Kidney (tissue), 14 donors: ENCODE measurements around the gene KIF1C. TPM values are rescaled to one million over a fixed set of nuclear protein-coding genes. Genes with fewer than 3 reads are reported as not detected.

Experiments
- DNase-seq, 5 donors: peaks; one replicate each; pipeline ENCODE4 v3.0.0-alpha.2; 2013 to 2020
- FAIRE-seq: peaks from 2 replicates; lab custom pipeline; 2012; peaks lifted over from hg19 to GRCh38; lab: Jason Lieb, UNC
- H3K27ac ChIP-seq, 2 donors: one replicate each; pipeline ENCODE4 v1.7.0; 2013; ENCODE audit warnings: low read depth in 2 of 2, low read length in 2 of 2, inconsistent platforms in 1 of 2
- H3K27me3 ChIP-seq: one replicate; pipeline ENCODE4 v1.7.1; 2013; ENCODE audit warnings: low read length, inconsistent platforms; ENCODE audit not compliant: control insufficient read depth, insufficient read depth
- H3K36me3 ChIP-seq, 3 donors: one replicate each; pipeline versions ENCODE4 v1.7.0 to v1.7.1; 2013; ENCODE audit warnings: low read length in 3 of 3, control low read depth in 1 of 3, inconsistent platforms in 1 of 3; ENCODE audit not compliant: insufficient read depth in 3 of 3, control insufficient read depth in 2 of 3
- H3K4me1 ChIP-seq, 3 donors: one replicate each; pipeline versions ENCODE4 v1.7.0 to v1.7.1; 2013; ENCODE audit warnings: low read length in 3 of 3, inconsistent platforms in 1 of 3, low read depth in 1 of 3; ENCODE audit not compliant: control insufficient read depth in 2 of 3, insufficient read depth in 2 of 3
- H3K4me3 ChIP-seq, 3 donors: one replicate each; pipeline versions ENCODE4 v1.7.0 to v1.8.1; 2013; ENCODE audit warnings: low read length in 3 of 3, control low read depth in 1 of 3, inconsistent platforms in 1 of 3
- H3K9ac ChIP-seq, 3 donors: one replicate each; pipeline versions ENCODE4 v1.7.0 to v1.7.1; 2013; ENCODE audit warnings: low read length in 3 of 3, control low read depth in 1 of 3, inconsistent platforms in 1 of 3
- H3K9me3 ChIP-seq, 3 donors: one replicate each; pipeline versions ENCODE4 v1.7.0 to v1.7.1; 2013; ENCODE audit warnings: low read length in 3 of 3, control low read depth in 1 of 3, inconsistent platforms in 1 of 3; ENCODE audit not compliant: control insufficient read depth in 2 of 3, insufficient read depth in 1 of 3
- intact Hi-C: fragments of 100-400 bp; cut with DNase I; formaldehyde crosslinking; loops from one replicate; pipeline ENCODE4 v1.11.1; 2022
- polyA plus RNA-seq: library from polyadenylated mRNA; stranded (reverse); fragments of 350-450 nt; fragmentation: Illumina TruSeq; extraction: RNeasy Lipid Tissue Mini Kit (QIAGEN cat#74804); gene quantifications from one replicate; pipeline ENCODE4 v1.2.3, GENCODE V29; 2014; ENCODE audit warnings: low read depth, low replicate concordance; ENCODE audit not compliant: insufficient read depth
- total RNA-seq: library from RNA; stranded (reverse); fragmentation: NEBNext Ultra II Directional; extraction: Animal tissue kit (Norgen Biotek cat#: 25700); gene quantifications from one replicate; pipeline ENCODE4 v1.2.1, GENCODE V29; 2021
- TF ChIP-seq, protein P1 (sequence below): IDR thresholded peaks from 3 replicates; pipeline ENCODE4 v1.5.1; 2012; ENCODE audit warnings: mild to moderate bottlenecking, moderate library complexity, borderline replicate concordance; ENCODE audit not compliant: insufficient read depth; ENCODE audit errors: extremely low read depth
- donor health status: control.
- donor health status: control.
- donor health status: control.
- donor health status: control.
- donor health status: control.
- donor health status: DM: yes; HTN: yes; CAD: no.
- donor health status: Normal renal cell carcinoma (clear cell type).

The KIF1C gene
- total and polyA plus RNA-seq, 2 donors from 2014 or later: 69.6 to 168 TPM

DNA sequence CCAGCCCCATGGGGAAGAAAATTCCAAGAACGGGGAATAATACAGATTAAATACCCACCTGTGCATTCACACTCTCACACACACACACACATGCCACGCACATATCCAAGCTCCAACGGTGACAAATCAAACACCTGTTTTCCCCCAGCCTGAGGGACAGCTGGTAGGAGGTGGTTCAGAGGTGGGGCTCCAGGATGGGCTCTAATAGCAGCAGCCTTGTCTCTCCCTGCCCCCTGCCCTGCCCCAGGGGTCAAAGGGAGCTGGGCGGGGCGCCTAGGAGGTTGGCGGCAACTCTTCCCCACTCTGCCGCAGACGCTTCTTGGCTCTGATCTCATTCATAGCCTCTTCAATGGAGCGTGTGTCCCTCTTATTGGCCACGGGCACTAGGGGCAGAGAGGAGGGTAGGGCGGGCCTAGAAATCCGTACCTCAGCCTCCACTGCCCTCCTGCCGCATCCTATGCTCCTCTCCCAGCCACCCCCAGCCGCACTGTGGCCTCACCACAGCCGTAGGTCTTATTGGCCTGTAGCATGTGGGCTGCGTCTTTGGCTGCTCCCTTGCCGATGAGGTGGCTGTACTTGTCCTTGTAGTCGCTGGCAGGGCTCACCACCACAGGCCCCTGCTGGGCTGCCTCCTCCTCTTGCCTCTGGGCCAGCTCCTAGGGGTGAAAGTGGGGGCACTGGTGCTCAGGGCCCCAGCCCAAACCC, 38.3 kb upstream of the KIF1C start:
- Histone ChIP-seq H3K4me3 (no peak overlapping the region), H3K27ac (no peak overlapping the region), H3K9ac (no peak overlapping the region), H3K27me3 (no peaks in the 10 kb centered on the region), H3K4me1 (no peaks in the 10 kb centered on the region), H3K36me3 (peaks cover 2 to 18% (median 10%) of the 10 kb centered on the region in 3 donors), H3K9me3 (no peaks in the 10 kb centered on the region)
- FAIRE-seq (no peak), DNase-seq (no peak)
- intact Hi-C loops: no loop called here
- TF ChIP-seq, protein P1, sequence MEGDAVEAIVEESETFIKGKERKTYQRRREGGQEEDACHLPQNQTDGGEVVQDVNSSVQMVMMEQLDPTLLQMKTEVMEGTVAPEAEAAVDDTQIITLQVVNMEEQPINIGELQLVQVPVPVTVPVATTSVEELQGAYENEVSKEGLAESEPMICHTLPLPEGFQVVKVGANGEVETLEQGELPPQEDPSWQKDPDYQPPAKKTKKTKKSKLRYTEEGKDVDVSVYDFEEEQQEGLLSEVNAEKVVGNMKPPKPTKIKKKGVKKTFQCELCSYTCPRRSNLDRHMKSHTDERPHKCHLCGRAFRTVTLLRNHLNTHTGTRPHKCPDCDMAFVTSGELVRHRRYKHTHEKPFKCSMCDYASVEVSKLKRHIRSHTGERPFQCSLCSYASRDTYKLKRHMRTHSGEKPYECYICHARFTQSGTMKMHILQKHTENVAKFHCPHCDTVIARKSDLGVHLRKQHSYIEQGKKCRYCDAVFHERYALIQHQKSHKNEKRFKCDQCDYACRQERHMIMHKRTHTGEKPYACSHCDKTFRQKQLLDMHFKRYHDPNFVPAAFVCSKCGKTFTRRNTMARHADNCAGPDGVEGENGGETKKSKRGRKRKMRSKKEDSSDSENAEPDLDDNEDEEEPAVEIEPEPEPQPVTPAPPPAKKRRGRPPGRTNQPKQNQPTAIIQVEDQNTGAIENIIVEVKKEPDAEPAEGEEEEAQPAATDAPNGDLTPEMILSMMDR: no peak

DNA sequence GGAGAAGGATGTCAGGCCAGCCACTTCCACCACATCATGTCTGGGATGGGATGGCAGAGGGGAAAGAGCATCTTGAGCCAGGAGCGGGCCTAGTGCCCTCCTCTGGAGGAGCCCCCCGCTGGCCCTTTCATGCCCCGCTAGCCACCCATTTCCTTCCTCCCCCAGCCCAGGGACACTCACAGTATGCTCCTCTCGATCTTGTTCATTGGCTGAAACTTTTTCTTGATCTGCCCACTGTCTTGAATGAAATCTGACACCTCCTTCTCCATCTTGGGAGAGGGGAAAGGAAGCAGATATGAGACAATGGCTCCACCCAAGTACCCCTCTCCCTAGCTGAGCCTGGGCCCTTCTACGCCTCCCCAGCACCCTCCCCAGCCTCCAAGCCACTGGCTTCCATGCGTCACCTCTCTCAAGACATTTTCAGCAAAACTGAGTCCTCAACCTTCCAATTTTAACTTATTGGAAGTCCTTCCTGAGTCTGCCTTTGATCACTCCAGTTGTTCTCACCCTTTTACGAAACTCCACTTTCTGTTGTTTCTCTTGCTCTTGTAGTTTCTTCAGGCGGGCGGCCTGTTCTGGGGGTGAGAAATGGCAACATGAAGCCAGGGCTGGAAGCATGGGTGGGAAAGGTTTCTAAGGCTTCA, 37.3 kb upstream of the KIF1C start:
- H3K4me1 ChIP-seq: no peaks in the 10 kb centered on the region
- intact Hi-C loops: no loop called here
- TF ChIP-seq, protein P1: no peak
- no peak overlapping the region for H3K4me3 ChIP-seq
- H3K9me3 ChIP-seq: no peaks in the 10 kb centered on the region
- no peak for FAIRE-seq
- no peak overlapping the region for H3K9ac ChIP-seq
- H3K27me3 ChIP-seq: no peaks in the 10 kb centered on the region
- peaks cover 2 to 18% (median 10%) of the 10 kb centered on the region in 3 donors for H3K36me3 ChIP-seq
- DNase-seq: no peak
- H3K27ac ChIP-seq: no peak overlapping the region

DNA sequence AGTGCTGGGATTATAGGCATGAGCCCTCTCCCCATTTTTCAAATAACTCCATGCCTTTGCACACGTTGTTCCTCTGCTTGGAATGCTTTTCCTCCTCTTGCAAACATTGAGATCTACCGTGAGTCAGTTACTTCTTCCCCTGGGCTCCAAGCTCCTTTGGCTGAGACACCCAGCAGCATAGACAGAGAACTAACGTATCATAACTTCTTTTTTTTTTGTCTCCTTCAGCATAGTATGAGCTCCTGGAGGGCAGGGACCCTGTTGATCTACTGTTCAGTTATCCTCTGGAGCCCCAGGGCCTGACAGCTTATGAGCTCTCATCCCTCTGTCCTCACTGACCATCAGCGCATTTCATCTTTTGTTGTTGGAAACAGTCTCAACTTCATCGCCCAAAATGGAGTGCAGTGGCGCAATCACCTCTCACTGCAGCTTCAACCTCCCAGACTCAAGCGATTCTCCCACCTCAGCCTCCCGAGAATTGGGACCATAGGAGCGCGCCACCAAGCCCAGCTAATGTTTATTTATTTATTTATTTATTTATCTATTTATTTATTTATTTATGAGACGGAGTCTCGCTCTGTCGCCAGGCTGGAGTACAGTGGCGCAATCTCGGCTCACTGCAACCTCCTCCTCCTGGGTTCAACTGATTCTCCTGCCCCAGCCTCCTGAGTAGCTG, 32.3 kb upstream of the KIF1C start:
- no peak overlapping the region for H3K4me3 ChIP-seq
- no peaks in the 10 kb centered on the region for H3K27me3 ChIP-seq
- TF ChIP-seq, protein P1: no peak
- peaks cover 2 to 4% (median 3%) of the 10 kb centered on the region in 3 donors for H3K36me3 ChIP-seq
- H3K4me1 ChIP-seq: peaks cover 3 to 28% (median 3%) of the 10 kb centered on the region in 3 donors
- FAIRE-seq (no peak), DNase-seq (no peak)
- no peaks in the 10 kb centered on the region for H3K9me3 ChIP-seq
- no peak overlapping the region for H3K9ac ChIP-seq
- intact Hi-C loops: no loop called here
- no peak overlapping the region for H3K27ac ChIP-seq
